NCI-H1417 treated with DMSO at 0.1 percent for 48 hours (cell line): ENCODE data around the gene ECD.
"Not testable (repeated sequence)": the region's sequence is repeated elsewhere in the genome, so short reads cannot be mapped to it uniquely, and the experiment has no call there.

ENCODE experiments used
- DNase-seq: peaks from one replicate; lab custom pipeline; 2025; lab: John Stamatoyannopoulos, UW

Gene ECD

GRCh38 chr10:73159038-73159648, 8.7 kb downstream of the ECD start:
- DNase-seq: no peak

- DNase-seq: no peak
These were observed 11.8 kb downstream of the ECD start for GRCh38 chr10:73156054-73156453.

GRCh38 chr10:73152009-73152408, 15.8 kb downstream of the ECD start:
- no peak for DNase-seq

DNA sequence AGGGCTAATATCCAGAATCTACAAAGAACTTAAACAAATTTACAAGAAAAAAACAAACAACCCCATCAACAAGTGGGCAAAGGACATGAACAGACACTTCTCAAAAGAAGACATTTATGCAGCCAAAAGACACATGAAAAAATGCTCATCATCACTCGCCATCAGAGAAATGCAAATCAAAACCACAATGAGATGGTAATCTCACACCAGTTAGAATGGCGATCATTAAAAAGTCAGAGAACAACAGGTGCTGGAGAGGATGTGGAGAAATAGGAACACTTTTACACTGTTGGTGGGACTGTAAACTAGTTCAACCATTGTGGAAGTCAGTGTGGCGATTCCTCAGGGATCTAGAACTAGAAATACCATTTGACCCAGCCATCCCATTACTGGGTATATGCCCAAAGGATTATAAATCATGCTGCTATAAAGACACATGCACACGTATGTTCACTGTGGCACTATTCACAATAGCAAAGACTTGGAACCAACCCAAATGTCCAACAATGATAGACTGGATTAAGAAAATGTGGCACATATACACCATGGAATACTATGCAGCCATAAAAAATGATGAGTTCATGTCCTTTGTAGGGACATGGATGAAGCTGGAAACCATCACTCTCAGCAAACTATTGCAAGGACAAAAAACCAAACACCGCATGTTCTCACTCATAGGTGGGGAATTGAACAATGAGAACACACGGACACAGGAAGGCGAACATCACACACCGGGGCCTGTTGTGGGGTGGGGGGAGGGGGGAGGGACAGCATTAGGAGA, 17.0 kb downstream of the ECD start:
- DNase-seq: not testable (repeated sequence)

DNA sequence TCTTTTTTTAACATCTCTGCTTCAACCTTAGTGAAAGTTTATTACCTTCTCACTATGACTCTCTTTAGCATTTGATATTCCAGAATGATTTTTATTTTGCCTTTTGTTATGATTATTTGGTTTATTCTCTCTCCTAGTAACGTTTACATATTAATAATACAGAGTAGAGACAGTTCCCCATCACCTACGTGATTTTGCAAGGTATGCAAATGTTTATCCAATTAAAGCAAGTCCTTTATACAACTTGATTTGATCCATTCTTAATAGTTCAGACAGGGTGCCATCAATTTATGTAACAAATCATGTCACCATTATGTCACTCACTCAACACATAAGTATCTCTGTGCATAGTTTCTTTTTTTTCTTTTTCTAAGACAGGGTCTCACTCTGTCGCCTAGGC, 26.2 kb downstream of the ECD start:
- no peak for DNase-seq

GRCh38 chr10:73139251-73139650, 28.6 kb downstream of the ECD start:
- no peak for DNase-seq

DNA sequence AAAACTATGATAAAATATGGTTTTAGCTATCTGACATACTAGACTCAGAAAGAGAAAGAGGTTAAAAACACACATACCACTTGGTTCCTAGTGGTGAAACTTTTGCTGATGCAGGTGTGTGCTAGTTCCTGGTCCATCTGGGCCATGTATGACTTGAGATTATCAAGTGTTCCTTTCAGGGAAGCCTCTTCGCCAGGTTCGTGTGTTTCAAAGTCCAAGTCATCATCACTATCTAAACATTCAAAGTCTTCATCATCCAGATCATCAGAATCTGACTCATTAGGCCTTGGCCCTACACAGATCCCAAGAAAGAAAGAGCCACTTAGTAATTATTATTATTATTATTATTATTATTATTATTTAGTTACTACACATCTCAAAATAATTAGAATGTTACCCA, 31.2 kb downstream of the ECD start:
- DNase-seq: no peak

DNA sequence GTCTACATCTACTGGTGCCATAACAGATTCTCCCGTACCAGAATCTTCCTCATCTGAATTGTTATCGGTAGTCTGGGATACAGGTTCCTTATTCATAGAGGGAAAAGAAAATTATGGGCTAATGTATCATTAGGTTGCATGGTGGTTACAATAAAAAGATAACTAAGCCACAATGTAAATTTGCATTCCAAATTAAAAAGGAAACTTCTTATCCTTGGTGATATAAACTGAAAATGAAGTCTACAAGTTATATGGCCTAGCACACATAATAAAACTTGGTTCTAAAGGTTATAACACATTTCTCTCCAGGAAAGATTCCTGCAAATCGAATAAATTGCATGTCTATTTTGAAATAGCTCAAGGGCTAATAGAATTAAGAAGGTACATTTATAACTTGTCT, 33.1 kb downstream of the ECD start:
- DNase-seq: no peak

DNA sequence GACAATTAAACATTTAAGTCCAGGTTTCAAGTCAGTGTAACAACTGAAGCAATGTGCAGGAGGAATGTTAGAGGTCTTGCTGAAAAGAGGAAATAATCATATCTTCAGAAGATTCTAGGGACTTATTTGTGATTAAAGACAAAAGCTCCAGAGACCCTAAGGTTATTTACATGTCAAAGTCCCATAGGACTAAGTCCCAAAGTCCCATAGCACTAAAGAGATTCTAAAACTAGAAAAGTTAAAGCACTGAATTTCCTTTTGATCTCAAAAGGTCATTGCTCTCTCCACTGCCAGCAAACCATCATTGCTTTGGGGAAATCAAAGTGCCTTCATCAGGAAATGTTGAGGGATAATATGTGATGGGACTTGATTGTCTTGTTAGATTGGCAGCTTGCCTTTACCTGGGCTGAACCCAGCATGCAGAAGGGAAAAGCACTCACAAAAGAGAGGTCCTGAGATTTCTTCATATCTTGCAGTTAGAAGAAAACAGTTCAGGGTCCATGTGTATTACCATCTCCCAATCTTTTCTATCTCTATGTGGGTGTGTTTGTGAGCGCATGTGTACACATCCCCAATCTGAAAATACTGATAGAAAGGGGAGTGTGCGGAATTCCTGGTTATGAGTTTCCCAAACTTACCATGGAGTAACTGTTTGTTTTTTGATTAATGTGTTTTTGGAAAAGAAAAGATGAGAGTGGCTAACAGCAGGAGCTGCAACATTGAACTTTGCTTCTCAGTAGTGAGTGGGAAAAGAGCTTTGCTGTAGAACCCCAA, 35.7 kb downstream of the ECD start:
- no peak for DNase-seq

GRCh38 chr10:73131301-73131700, 36.5 kb downstream of the ECD start:
- peak; percentile 10 for DNase-seq

DNA sequence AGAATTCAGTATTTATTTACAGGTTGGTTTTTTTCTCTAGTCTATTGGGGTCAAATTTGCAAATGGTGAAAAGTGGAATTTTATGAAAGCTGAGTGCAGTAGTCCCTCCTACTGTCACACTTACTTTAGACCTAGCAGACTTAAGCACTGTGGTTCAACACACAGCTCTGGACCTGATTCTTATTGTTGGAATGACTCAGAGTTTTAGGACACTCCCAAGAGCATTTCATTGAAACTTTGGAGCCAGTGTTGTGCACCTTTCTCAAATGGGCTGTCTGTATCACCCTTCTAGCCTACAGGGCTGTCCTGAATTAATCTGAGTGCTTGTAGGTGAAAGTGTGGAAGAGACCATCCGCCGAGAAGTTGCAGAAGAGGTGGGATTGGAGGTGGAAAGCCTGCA, 41.5 kb downstream of the ECD start:
- no peak for DNase-seq

GRCh38 chr10:73119952-73120351, 47.9 kb downstream of the ECD start:
- no peak for DNase-seq

- no peak for DNase-seq
These were observed 48.4 kb downstream of the ECD start for GRCh38 chr10:73119457-73119856.

DNA sequence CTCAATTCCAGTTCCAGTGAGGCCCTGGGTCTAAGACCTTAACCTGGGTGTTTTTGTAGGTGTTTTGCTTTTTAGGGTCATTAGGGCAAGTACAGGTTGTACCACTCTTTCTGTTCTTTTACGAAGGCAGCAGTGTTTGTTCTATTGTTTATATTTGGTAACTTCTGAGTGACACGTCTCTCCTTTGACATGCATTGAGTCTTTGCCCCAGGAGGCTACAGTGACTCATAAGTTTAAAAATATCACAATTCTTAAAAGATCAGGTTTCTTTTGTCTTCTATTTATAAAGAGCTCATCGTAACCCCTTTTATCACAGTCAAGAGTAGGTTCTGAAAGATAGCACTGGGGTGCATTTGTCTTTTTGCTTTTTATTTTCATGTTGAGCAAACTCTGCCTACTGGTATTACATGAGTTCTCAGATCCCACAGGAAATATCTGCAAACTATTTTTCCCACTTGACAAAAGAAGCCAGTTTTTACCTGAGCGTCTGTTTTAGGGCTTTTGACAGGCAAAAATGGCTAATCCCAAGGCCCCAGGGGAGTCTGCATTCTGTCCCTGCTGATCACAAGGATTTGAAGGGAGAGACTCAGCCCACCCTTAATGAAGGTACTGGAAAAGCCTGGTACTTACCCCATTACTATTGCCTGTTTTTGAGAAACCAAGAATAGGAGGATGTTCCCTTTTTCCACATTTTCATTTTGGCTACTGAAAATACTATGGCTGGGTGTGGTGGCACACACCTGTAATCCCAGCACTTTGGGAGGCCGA, 49.6 kb downstream of the ECD start:
- no peak for DNase-seq

- DNase-seq: no peak
These were observed 51.8 kb downstream of the ECD start for GRCh38 chr10:73116017-73116416.

GRCh38 chr10:73113551-73113950, 54.3 kb downstream of the ECD start:
- no peak for DNase-seq

- not testable (repeated sequence) for DNase-seq
These were observed 55.8 kb downstream of the ECD start for GRCh38 chr10:73112032-73112431.

- DNase-seq: no peak
These were observed 57.4 kb downstream of the ECD start, which contains the start of gene NUDT13 for GRCh38 chr10:73110345-73110849. Gene NUDT13, plus strand, starts transcription at chr10:73110455. Its CDS starts 3,911 bp downstream, at chr10:73114366.

DNA sequence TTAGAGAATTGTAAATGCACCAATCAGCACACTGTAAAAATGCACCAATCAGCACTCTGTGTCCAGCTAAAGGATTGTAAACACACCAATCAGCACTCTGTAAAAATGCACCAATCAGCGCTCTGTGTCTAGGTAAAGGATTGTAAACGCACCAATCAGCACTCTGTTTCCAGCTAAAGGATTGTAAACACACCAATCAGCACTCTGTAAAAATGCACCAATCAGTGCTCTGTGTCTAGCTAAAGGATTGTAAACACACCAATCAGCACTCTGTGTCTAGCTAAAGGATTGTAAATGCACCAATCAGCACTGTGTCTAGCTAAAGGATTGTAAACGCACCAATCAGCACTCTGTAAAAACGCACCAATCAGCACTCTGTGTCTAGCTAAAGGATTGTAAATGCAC, 58.6 kb downstream of the ECD start:
- DNase-seq: not testable (repeated sequence)

- no peak for DNase-seq
These were observed 61.5 kb downstream of the ECD start for GRCh38 chr10:73106301-73106700.

DNA sequence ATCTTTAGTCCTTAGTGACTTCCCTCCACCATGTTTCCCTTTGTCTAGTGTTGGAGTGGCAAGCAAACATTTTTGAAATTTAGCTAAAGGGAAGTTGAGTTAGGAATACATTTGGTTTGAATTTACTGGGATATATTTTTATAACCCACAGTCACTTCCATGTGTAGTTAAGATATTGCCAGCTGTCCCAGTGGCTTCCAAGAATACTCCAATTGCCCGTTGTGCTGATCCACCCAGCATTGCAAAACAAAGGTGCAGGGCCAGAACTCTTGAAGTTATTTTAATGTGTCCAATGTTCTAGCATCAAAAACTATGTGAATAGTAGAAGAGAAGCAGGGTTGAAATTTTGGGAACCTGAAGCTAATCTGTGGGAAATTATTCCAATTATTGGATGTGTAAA, 68.7 kb downstream of the ECD start:
- DNase-seq: no peak

GRCh38 chr10:73097305-73097670, 70.5 kb downstream of the ECD start:
- DNase-seq: no peak
